Myocyte (in vitro differentiated cells): Measurements from ENCODE around the gene SMYD3. TPM values are rescaled to one million over a fixed set of nuclear protein-coding genes. Genes with fewer than 3 reads are reported as not detected.

Experiments used
- DNase-seq: peaks from one replicate; pipeline ENCODE4 v3.0.0-alpha.2; 2012; ENCODE audit warnings: low read depth
- total RNA-seq: library from RNA; depleted of rRNA; stranded (reverse); fragments of >200 nt; gene quantifications from 2 replicates; pipeline ENCODE4 v1.2.3, GENCODE V29; 2014

Gene SMYD3
- total RNA-seq, 1 donor from 2014 or later, result 18.7 TPM

DNA sequence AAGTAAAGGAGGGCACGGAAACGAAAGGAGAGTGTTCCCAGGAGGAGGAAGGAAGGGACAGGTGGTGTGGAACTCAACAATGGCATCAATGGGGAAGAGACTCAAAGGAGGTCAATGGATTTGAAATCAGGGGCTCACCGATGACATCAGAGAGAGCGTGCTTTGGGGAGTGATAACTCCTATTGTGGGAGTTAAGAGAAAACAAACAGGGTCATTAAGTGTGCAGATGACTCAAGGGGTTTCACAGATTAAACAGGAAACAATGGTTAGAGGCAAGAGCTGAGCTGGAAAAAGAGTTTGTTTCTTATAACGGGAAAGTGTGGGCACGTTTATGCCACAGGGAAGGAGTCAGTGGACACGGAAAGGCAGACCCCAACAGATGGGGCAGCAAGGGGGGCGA is 629.1 kb downstream of the SMYD3 start:
- DNase-seq, result no peak

DNA sequence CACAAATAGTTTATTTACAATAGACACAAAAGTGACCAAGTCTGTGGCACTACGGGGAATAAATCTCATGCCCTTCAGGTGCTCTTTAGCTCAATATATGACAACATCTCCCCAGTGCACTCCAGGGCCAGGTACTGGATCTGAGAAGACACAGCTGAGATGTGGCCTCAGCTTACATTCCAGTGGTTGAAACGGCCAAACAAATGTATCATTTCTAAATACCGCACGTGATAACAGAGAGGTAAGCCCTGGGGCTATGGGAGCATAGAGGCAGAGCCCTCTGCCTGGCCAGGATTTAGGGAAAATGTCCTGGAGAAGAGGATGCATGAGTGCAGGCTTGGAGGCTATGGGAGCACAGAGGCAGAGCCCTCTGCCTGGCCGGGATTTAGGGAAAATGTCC is 630.5 kb downstream of the SMYD3 start:
- DNase-seq, result no peak

DNA sequence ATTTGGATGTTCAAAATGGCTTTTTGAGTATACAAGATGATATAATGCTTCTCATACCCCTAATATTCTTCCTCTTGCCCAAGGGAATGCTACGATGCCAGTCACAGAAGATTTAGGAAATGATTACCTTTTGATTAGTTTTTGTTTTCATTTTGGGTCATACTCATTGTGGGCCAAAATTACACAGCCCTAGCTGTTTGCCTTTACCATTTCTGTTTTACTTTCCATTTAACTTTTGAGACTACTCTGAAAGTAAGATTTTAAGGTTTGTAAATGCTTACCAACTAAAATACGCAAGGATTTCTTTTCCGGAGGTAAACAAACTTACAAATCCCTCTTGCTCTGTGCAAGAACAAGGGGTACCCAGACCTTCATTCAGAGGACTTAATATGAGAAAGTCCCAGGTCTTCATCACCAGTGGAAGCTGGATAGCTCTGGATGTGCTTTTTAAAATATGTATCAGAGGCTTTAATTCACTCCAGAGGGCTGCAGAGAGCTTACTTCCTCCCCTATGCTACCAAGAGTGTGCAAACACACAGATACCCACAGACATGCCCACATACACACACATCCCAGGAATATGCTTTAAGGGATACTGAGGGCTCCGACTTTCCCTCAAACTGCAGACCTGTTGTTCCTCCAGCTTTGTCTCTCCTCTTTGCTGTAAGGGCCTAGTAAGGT is 631.4 kb downstream of the SMYD3 start:
- DNase-seq, result no peak

DNA sequence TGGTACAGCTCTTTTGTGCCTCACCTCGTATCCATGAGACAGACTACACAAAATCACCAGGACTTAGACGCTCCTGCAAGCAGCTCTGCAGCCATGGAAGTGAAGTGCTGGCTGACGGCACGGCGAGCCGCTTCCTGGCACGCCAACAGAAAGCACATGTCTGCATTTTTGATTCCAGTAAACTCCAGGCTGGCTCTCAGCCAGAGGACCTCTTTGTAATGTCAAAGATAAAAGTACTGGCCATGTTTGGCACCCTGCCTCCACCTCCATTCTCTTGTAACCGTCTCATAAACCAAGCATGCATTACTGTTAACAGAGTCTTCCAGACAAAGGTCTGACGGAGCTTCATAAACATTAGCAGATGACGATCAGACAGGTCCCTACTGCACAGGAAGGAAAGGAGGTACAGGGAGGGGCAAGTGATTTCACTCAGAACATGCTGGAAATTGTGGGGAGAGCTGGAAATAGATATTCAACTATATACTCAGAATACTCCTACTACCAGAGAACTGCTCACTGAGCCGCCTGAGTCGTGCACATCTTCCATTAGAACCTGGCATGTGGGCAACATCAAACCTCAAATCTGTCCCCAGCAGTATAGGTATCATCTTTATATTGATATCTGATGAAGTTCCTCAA is 632.0 kb downstream of the SMYD3 start:
- DNase-seq, result peak; percentile 75

DNA sequence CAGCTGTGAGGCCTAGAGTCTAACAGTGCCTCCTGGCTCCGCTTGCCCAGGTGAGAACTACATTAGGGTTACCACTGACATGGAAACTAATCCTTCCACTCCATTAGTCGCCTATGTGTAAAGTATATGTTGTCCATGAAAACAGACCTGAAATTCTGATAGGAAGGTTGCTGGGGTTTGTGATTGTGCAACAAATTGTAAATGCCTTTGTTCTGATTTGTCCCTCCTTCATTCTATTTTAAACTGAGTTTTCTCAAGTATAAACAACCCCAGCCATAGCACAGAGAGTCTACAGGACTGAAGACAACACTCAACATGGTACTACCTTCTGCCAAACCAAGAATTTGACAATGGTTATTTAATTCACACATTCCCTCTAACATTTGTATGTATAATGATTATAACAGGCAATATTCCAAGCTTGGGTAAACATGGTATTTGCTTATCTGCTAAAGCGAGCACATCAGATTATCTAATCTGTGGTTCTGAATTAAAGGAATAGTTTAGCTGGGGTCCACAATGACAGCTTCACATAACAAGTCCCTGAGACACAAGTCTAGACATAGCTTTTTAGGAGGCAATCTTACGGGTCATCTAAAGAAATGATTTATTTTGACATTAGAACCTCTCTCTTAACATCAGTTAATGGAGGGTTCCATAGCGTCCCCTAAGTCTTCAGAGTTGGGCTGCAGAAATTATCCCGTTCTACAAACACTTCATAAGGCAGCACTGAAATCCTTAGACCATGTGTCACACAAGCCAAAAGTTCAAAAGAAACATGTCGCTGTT is 633.0 kb downstream of the SMYD3 start:
- no peak for DNase-seq

DNA sequence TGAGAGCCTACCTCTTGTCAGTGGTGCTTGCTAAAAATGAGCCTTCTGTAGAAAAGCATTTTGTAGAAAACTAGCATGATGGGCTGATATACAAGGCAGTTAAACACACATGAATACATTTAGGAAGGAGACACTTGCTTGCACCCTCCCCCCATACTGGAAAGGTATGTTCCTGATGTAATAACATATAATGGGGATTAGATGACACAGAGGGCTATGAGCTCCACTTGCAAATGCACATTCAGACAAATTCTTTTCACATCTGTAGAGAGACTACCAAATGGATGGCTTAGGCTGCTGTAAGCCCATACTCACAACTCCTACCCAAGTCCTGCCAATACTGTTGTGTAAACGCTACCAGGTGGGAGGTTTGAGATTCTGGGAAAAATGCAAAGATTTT is 634.0 kb downstream of the SMYD3 start:
- DNase-seq, result no peak

DNA sequence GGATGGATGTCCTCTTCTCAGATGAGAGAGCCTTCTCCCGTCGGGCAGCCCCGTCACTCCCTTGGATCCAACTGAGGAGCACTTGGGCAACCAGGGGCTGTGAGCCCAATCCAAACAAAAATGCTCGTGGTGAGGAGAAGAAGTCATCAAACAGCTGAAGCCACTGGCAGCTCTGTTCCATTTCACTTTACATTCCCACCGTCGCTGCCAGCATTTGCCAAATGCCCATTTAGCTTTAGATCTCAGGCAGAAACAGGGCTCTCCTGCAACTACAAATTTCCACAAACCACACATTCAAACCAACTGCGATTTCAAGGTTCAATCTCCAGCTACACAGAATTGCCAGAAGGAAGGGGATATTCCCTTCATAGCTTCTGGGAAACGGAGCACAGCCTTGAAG is 634.6 kb downstream of the SMYD3 start:
- DNase-seq, result no peak

DNA sequence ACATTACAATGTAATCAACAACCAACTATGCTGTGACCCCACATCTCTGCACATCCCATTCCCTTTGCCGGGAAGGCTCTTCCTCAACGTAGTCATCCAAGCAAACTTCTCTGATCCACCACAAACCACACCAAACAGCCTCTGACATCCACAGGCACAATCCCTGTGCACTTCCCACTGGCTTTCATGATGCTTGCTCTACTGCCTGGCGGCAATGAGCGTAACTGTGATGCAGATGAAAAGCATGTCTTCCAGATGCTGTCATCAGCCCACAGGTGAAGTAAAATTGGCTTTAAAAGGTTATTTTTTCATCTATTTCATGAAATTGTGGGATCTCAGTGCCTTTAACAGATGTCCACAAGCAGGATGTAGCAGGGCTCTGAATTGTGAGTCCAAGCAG is 635.2 kb downstream of the SMYD3 start:
- DNase-seq, result peak; percentile 36

DNA sequence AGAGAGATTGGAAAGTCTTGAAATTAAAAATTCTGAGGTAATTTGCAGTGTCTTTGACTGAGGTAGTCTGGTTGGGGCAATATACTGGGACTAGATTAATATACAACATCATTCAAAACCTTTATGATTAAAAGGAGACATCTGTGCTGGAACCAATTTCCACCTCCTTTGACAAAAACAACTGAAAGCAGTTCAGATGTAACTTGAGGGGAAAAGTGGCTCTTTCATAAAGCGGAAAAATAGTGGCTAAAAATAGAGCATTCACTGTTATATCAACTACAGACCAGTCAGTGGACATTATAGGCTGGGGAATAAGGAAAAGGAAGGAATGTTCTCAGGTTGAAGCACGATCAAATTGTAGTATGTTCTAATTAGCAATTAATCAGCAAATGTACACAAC is 635.9 kb downstream of the SMYD3 start:
- no peak for DNase-seq

DNA sequence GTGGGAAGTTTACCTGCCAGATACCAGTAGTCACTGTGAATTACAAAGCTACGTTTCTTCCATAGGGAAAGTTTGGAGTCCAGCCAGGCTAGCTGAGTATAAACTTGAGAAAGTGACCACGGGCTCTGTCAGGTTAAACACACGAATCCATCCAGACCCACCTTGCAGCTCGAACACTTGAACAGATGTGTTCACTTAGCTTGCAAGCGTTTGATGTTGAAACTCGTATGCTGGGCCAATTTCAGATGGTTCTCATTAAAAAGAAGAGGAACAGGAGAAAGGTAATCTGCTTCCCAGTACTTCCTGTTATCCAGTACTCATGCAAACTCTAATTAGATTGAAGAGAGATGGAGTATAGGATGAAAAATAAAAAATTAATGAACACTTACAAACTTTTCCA is 636.4 kb downstream of the SMYD3 start:
- no peak for DNase-seq

DNA sequence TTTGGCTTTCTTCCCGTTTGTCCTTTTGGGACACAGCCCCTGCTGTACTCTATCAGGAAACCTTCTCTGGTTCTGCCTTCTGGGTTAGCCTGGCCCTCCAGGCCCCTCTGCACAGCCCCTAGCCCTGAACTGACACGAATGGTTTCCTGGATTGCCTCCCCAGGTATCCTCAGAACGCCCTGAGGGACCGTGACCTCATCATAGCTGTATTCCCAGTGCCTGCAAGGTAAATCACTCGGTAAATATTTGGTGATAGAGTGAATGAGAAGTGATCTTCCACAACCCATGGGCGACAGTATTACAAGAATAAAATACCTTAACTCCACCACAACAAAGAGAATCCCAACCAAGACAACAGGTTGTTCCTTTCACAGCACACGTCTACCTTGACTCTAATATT is 637.2 kb downstream of the SMYD3 start:
- DNase-seq, result no peak

DNA sequence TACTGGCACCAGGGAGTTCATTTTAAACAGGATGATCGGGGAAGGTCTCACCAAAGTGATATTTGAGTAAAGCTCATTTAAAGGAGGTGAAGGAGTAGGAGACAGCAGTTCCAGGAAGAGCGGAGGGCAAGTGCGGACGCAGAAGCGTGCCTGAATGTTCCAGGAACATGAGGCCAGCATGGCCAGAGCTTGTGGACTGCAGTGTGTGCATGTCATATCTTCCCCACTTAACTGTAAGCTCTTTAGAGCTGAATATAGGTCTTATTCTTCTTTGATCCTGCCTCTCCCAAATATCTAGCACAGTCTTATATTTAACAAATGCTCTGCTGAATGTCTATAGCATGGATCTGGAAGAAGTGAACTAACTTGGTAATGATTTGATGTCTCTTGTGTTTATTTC is 639.3 kb downstream of the SMYD3 start:
- no peak for DNase-seq

DNA sequence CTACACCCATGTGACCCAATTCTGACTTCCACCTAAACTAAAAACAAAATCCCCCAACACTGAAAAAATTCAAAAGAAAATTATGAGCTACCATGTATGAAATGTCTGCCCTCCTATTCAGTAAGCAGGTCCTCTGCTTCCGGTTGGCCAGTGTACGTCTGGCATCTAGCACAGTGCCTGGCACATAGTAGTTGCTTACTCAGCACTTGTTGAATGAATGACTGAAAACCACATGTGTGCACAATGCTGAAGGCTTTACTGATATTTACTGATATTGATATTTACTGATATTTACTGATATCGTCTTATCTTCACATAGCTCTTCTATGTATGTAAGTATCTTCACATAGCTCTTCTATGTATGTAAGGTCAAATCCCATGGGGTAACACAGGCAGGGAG is 642.2 kb downstream of the SMYD3 start:
- DNase-seq, result no peak

DNA sequence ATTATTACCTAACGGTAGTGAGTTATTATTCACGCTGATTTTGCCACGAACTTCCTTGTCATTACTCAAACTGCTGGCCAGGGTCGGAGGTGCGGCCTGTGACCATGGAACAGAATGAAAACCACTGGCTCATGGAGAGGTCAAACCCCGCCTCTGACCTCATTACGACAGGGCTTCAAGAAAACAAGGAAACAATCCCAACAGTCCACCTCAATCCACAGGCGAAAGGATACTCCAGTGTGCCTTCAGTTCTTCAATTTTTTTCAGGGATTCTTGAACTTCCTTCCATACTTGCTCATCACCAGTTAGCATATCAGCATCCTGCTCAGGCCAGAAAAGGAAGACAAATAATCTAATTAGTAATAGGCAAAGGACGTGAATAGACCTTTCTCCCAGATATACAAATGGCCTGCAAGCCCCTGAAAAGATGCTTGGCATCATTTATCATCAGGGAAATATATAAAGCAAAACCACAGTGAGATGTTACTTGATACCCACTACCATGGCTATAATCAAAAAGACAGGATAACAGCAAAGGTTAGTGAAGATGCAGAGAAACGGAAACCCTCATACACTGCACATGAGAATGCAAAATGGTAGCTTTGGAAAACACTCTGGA is 643.4 kb downstream of the SMYD3 start:
- no peak for DNase-seq

DNA sequence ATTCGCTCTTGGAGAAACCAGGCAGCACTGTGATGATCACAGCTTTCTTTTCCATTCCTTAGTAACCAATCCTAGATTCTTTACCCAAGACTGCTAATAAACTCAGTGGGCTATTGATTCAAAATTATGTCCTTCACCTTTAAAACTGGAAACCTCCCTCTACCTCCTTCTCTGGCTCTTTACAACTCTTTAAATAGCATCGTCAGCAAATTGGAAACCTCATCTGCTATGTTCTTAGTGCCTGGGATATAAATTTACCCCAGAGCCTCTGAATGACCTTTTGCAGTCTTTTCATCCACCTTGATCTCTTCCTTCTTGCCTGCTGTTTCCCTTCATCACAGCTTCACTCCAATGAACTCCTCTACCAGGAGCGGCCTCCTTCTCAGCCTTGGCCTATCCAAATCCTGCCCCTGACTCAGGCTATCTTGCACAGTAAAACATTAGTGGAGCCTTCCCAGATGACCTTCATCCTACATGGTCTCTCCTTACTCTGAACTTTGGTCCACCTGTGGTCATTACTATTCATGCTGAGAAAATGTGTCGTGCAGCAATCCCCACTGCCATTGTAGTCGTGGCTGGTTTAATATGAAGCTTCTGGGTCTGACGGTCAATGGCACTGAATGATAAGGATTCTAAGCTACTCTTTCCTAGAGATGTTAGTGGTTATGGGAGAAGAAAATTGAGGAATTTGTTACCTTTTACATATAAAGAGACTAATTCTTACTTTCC is 644.1 kb downstream of the SMYD3 start:
- no peak for DNase-seq

DNA sequence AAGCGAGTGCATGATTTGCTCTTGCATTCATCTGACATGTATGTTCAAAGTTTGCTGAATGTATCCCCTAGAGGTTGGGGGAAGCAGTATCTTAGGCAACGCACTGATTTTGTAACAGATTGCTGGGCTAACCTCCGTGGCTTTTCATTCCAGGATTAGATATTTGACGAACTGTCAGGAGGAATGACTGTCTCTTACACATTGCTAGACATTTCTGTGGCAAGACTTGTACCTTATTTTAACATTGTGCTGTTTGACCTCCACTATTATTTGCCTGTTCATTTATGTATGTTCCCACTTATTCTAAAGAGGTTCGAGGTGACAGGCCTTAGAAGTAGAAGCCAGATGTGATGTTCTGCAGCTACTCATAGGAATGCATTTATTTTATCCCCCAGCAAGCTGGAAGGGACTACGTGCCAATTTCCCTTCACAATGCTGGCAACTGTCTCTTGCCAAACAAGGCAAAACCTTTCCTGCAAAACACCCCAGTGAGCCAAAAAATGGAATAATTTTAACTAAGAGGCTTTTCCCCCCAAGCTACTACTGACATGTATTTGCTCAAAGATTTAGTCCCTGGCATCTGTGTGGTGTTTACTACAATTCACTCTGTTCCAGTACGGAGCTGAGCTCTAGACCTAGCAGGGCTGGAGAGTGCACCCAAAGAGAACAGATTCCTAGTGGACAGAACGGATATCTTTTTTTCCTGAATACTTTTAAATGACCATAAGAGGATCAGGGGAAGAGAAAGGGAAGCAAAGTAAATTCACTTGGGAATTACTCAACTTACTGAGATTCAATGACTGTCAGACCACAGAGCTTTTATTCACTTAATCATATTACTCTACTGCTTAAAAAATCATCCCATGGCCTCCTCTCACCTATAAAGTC is 646.2 kb downstream of the SMYD3 start:
- DNase-seq, result peak; percentile 36

DNA sequence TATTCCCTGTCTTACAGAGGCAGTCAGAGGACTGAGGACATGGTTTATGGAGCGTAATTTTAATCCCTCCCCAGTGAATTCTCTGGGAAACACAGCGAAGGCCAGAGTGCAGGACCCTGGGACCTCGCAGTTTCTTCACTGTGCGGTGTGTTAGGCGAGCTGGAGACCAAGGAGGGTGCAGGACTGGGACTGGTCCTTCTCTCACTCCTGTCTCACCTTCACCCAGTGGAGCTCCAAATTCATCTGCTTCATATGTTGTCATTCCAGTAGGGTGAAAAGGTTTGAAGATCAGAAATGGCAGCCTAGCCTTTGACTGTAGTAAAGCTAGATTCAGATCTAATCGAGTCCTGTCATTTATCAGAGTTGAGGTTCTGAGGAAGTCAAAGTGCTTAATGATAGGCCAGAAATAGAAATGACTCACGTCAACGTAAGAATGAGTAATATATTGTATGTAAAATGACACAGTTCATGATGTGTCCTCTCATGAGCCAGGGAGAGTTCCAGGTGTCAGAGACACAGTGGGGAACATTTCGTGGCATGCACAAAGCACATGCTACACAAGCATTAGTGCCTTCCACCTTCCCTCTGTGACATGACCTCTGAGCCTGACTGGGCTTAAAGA is 647.5 kb downstream of the SMYD3 start:
- peak; percentile 31 for DNase-seq

DNA sequence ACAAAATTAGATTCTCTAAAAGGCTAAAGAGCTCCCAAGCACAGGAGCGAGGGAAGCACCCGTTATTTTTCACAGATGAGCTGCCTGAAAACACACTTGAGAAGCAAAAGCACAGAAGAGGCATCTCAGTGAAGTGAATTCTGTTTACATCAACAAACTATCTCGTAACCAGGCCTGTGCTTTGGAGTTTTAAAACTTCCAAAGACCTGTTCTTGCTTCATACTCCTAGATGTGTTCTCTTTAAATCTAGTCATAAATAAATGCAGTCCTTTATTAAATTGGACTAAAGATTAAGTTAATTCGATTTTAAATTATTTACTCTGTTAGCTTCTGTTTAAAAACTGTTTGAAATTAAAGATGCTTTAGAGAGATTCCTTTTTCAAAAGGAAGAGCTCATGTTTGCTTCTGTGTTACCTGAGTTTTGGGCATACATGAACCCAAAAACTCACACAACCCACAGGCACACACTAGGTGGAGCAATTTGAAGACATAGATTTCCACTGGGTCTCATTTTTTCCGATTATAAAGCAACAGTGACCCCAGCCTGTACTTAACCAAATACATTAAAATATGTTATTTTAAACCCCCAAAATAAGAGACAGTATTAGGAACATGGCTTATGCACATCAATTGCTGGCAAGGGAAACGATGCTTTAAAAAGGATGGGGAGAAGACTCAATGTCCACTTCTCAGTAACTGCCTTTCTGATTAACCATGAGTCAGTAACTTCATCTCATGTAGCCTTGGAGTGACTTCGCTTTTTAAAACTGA is 648.2 kb downstream of the SMYD3 start:
- DNase-seq, result no peak
